ENCODE measurements around the gene RNF115. TPM values are rescaled to one million over a fixed set of nuclear protein-coding genes. Genes with fewer than 3 reads are reported as not detected.

The RNF115 gene
- total RNA-seq: 10 to 100 TPM; 34.3 to 54.9 (median 39.9) TPM

DNA sequence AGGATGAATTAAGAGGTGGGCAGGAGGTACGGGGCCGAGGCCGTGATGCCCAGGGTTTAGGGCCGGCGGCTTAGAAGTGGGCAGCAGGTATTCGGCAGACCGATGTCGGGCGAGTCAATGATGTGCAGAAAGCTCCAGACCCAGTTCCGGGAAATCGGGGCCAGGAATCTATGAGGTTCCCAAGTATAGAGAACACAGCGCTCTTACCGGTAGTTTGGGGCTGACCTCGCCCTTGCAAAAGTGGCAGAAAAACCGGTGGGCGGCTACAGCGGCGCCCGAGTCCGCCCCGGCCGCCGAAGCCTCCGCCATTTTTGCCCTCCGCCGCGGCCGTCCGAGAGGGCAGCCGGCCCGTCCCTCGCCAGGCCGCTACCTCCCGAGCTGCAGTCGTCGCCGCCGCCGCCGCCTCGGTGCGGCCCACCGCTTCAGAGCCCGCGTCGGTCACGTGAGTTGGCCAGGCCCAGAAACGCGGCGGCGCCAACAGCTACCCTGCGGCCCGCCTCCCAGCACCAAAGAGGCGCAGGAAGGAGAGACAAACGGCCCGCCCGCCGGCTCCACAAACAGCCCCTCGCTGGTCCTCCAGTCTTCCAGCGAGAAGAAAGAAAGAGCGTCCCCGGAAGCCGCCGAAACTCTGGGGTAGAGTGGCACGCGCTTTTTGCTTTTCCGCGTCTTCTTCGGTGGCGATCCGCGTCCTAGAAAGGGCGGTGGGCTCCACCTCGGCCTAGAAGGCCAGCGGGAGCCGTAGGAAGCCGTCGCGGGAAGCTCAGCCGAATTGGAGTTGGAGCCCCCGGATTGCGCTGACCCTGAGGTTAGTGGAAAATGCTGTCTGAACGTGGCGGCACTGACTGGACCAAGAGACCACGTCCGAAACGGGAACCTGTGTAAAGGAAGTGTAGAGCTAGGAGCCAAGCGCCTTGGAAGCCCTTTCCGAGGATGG is at the start of gene RNF115, which contains the start of gene POLR3C:
TSS of gene RNF115 (minus strand) at position 531 of the 934 bp plus-strand sequence. CDS start at position 309, 222 bp downstream.
TSS of gene POLR3C (plus strand) at position 636 of the 934 bp plus-strand sequence. CDS start 1,577 bp downstream, outside the sequence.
- Histone ChIP-seq H3K4me1 (peaks cover 0 to 25% (median 5%) of the 10 kb centered on the region in 3 donors), H3K27me3 (no peaks in the 10 kb centered on the region), H3K27ac (peak within 1 kb of the TSS; percentile 68 to 94 (median 91)), H3K9me3 (no peaks in the 10 kb centered on the region), H3K36me3 (peaks cover 9 to 32% of the 10 kb centered on the region in 2 donors), H3K4me3 (peak within 1 kb of the TSS; percentile 75 to 83)
- ATAC-seq: peak; percentile 97
- 0 to 2% methylated on average over 9 to 17 of the region's 89 CpGs for WGBS, 2 donors (ENCODE audit: low coverage in 1 of 2)
- TF ChIP-seq EP300 (IDR thresholded peaks at IDR 0.05) (no peak), POLR2AphosphoS5 (IDR thresholded peaks at IDR 0.05) (peak; percentile 84), POLR2A (IDR thresholded peaks at IDR 0.05) (peak; percentile 91 to 92)
- TF ChIP-seq, protein P1, sequence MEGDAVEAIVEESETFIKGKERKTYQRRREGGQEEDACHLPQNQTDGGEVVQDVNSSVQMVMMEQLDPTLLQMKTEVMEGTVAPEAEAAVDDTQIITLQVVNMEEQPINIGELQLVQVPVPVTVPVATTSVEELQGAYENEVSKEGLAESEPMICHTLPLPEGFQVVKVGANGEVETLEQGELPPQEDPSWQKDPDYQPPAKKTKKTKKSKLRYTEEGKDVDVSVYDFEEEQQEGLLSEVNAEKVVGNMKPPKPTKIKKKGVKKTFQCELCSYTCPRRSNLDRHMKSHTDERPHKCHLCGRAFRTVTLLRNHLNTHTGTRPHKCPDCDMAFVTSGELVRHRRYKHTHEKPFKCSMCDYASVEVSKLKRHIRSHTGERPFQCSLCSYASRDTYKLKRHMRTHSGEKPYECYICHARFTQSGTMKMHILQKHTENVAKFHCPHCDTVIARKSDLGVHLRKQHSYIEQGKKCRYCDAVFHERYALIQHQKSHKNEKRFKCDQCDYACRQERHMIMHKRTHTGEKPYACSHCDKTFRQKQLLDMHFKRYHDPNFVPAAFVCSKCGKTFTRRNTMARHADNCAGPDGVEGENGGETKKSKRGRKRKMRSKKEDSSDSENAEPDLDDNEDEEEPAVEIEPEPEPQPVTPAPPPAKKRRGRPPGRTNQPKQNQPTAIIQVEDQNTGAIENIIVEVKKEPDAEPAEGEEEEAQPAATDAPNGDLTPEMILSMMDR (IDR thresholded peaks at IDR 0.05): peak in 2 of 4 experiments; percentile 5 to 16

DNA sequence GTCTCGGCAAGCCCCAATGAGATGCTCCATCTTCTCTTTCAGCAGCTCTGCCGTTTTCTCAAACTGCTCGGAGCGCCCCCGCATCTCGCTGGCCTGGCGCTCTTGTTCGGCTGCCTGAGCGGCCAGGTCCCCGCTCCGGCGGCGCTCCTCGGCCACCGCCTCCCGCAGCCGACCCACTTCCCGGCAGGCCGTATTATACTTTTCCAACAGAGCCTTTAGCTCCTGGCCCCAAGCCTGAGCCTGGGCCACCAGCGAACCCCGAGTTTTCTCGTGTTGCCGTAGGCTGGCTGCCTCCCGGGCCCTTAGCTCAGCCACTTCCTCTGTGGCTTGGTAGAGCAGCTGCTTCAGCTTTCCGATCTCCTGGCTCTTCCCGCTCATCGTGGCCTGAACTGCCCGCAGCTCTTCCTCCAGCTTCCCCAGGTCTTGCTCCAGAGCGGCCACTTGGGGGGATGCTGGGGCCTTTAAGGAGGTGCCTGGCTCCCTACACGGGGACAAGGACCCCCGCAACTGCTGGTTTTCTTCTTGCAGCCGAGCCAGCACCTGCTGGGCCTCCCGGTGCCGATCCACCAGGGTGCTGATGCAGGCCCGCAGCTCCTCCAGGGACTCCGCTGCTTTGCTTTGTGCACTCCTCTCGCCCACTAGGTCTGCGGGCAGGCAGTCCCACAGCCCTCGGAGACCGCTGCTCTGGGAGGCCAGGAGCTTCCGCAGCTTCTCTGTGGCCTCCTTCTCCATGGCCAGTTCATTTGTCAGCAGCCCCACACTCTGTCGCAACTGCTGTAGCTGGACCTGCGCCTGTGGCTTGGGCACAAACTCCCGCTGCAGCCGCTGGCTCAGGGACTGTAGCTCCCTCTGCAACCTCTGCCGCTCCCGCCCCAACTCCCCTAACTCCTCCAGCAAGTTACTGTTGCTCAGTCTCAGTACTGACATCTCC is 48.4 kb upstream of the RNF115 start:
- Histone ChIP-seq H3K36me3 (peaks cover 0 to 9% of the 10 kb centered on the region in 2 donors), H3K27ac (peak overlapping the region; percentile 30 to 92 (median 86)), H3K9me3 (no peaks in the 10 kb centered on the region), H3K4me3 (peak overlapping the region; percentile 40 to 62), H3K27me3 (no peaks in the 10 kb centered on the region), H3K4me1 (peaks cover 0 to 55% (median 3%) of the 10 kb centered on the region in 3 donors)
- no peak for TF ChIP-seq EP300 (IDR thresholded peaks at IDR 0.05)
- TF ChIP-seq POLR2A (IDR thresholded peaks at IDR 0.05): peak in 1 of 2 donors; percentile 8
- TF ChIP-seq, protein P1 (IDR thresholded peaks at IDR 0.05): no peak
- TF ChIP-seq POLR2AphosphoS5 (IDR thresholded peaks at IDR 0.05): no peak
- 6 to 15% methylated on average over 28 to 33 of the region's 47 CpGs for WGBS, 2 donors (ENCODE audit: low coverage in 1 of 2)
- ATAC-seq: peak; percentile 92

DNA sequence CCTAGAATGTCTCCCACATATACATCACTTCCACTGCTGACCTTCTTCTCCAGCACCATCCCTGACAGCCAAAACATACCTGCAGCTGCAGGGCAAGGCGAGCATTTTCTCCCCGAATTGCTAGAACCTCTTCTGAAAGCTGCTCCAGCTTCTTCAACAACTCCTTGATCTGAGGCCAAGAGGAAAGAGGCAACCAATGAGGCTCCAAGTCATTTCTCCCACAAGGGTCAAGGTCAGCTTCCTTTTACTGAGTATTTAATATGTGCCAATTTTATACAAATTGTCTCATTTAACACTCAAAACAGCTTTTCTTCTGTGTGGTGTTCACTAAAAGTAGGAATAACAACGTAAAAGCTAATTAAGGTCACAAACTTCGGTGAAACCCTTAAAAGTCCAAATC is 44.3 kb upstream of the RNF115 start:
- no peak for ATAC-seq
- Histone ChIP-seq H3K9me3 (no peaks in the 10 kb centered on the region), H3K36me3 (peaks cover 0 to 33% of the 10 kb centered on the region in 2 donors), H3K27me3 (no peaks in the 10 kb centered on the region), H3K4me3 (no peak overlapping the region), H3K4me1 (peaks cover 0 to 58% (median 3%) of the 10 kb centered on the region in 3 donors), H3K27ac (no peak overlapping the region)
- TF ChIP-seq EP300 (IDR thresholded peaks at IDR 0.05): no peak
- TF ChIP-seq POLR2A (IDR thresholded peaks at IDR 0.05): no peak
- TF ChIP-seq, protein P1 (IDR thresholded peaks at IDR 0.05): no peak
- no peak for TF ChIP-seq POLR2AphosphoS5 (IDR thresholded peaks at IDR 0.05)
- 61 to 83% methylated on average over 3 to 4 of the region's 4 CpGs for WGBS, 2 donors (ENCODE audit: low coverage in 1 of 2)

DNA sequence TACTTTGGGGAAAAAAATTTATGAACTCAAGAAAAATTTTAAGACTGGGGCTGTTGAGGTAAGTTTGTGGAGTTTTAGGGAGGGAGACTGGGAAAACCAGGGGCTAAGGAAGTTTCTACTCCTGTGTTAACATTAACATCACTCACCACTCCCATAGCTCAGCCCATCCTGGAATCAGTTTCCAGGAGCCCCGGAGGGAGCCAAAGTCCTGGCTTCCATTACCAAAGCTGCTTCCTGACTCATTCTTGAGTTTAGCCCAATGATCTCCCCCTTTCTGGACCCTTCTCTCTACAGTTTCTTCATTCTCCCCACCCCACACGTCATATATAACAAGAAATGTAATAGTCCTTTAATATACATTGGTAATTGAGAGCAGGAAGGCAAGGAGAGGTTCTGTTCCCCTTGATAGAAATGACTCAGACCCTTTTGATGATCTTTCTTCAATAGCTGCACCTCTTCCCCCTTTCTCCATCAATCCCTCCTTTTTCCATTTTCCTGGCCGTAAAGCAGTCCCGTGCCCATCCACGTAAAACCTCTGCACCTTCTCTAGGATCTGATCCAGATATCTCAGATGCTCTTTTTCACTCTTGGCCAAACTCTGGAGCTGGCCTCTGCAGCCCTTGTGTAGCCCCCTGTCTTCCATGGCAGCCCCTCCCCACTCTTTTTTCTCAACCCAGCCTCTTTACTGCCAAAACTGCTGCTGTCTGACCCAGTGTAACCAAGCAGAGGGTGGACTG is 39.6 kb upstream of the RNF115 start:
- no peak overlapping the region for H3K27ac ChIP-seq
- no peak for ATAC-seq
- no peak for TF ChIP-seq EP300 (IDR thresholded peaks at IDR 0.05)
- TF ChIP-seq, protein P1 (IDR thresholded peaks at IDR 0.05): no peak
- TF ChIP-seq POLR2AphosphoS5 (IDR thresholded peaks at IDR 0.05): no peak
- no peak for TF ChIP-seq POLR2A (IDR thresholded peaks at IDR 0.05)
- no peaks in the 10 kb centered on the region for H3K9me3 ChIP-seq
- H3K4me1 ChIP-seq: peaks cover 0 to 23% (median 0%) of the 10 kb centered on the region in 3 donors
- no peak overlapping the region for H3K4me3 ChIP-seq
- no peaks in the 10 kb centered on the region for H3K27me3 ChIP-seq
- 62% methylated on average over 4 to 5 of the region's 5 CpGs for WGBS, 2 donors (ENCODE audit: low coverage in 1 of 2)
- H3K36me3 ChIP-seq: peaks cover 0 to 33% of the 10 kb centered on the region in 2 donors

Data from gastroesophageal sphincter (tissue), 4 donors.